A549 (cell line): ENCODE results near the gene GNAT2.

ENCODE experiments used
- CBX2 ChIP-seq: fragments of 200-600 bp; sonication (generic); IDR thresholded peaks from 2 replicates; pipeline ENCODE4 v1.6.1; 2016; ENCODE audit warnings: low read depth, mild to moderate bottlenecking, borderline replicate concordance
- CTCF ChIP-seq: fragments of >200 bp; sonication (Bioruptor Twin); formaldehyde crosslinking; IDR thresholded peaks from 3 replicates; pipeline ENCODE4 v1.5.1; 2016
- EP300 ChIP-seq, 2 experiments: fragments of >200 bp; sonication (Bioruptor Twin); formaldehyde crosslinking; IDR thresholded peaks; 2 replicates in 1 of 2; 3 replicates in 1 of 2; pipeline ENCODE4 v1.6.1; 2016 to 2017
- ESRRA ChIP-seq: fragments of 150-350 bp; IDR thresholded peaks from 2 replicates; pipeline ENCODE4 v1.6.1; 2014; ENCODE audit warnings: mild to moderate bottlenecking, low read length, borderline replicate concordance
- GATA3 ChIP-seq: IDR thresholded peaks from 2 replicates; pipeline ENCODE4 v1.6.1; 2012; ENCODE audit warnings: borderline replicate concordance
- MAFK ChIP-seq: fragments of 450-650 bp; IDR thresholded peaks from 2 replicates; pipeline ENCODE4 v1.6.1; 2014; ENCODE audit not compliant: partially characterized antibody
- MAZ ChIP-seq: fragments of 150-350 bp; IDR thresholded peaks from 2 replicates; pipeline ENCODE4 v1.6.1; 2014; ENCODE audit warnings: antibody characterized with exemption, low read depth, low read length, borderline replicate concordance
- POLR2A ChIP-seq: IDR thresholded peaks from 2 replicates; pipeline ENCODE4 v1.6.1; 2012; ENCODE audit warnings: mild to moderate bottlenecking, low read length
- RNF2 ChIP-seq: fragments of 200-600 bp; sonication (generic); IDR thresholded peaks from 2 replicates; pipeline ENCODE4 v1.6.1; 2016; ENCODE audit warnings: low read depth, mild to moderate bottlenecking, antibody characterized with exemption, moderate library complexity, borderline replicate concordance
- TF ChIP-seq, protein P1 (sequence below): fragments of 450-650 bp; IDR thresholded peaks from 2 replicates; pipeline ENCODE4 v1.6.1; 2014; ENCODE audit warnings: antibody characterized with exemption

- TF ChIP-seq POLR2A (no peak), CBX2 (no peak), EP300 (IDR thresholded peaks at IDR 0.05) (no peak), RNF2 (no peak), CTCF (no peak), ESRRA (no peak), MAFK (no peak), GATA3 (no peak), MAZ (no peak)
- TF ChIP-seq, protein P1, sequence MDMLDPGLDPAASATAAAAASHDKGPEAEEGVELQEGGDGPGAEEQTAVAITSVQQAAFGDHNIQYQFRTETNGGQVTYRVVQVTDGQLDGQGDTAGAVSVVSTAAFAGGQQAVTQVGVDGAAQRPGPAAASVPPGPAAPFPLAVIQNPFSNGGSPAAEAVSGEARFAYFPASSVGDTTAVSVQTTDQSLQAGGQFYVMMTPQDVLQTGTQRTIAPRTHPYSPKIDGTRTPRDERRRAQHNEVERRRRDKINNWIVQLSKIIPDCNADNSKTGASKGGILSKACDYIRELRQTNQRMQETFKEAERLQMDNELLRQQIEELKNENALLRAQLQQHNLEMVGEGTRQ, result no peak
These were observed 50.1 kb downstream of the GNAT2 start for GRCh38 chr1:109569323-109569722.
